DMS114 treated with DMSO at 0.1 percent for 48 hours (cell line): ENCODE measurements around the gene ATP11A.

Experiments
- DNase-seq: peaks from one replicate; lab custom pipeline; 2025; ENCODE audit not compliant: unreplicated experiment; lab: John Stamatoyannopoulos, UW

Gene ATP11A

DNA sequence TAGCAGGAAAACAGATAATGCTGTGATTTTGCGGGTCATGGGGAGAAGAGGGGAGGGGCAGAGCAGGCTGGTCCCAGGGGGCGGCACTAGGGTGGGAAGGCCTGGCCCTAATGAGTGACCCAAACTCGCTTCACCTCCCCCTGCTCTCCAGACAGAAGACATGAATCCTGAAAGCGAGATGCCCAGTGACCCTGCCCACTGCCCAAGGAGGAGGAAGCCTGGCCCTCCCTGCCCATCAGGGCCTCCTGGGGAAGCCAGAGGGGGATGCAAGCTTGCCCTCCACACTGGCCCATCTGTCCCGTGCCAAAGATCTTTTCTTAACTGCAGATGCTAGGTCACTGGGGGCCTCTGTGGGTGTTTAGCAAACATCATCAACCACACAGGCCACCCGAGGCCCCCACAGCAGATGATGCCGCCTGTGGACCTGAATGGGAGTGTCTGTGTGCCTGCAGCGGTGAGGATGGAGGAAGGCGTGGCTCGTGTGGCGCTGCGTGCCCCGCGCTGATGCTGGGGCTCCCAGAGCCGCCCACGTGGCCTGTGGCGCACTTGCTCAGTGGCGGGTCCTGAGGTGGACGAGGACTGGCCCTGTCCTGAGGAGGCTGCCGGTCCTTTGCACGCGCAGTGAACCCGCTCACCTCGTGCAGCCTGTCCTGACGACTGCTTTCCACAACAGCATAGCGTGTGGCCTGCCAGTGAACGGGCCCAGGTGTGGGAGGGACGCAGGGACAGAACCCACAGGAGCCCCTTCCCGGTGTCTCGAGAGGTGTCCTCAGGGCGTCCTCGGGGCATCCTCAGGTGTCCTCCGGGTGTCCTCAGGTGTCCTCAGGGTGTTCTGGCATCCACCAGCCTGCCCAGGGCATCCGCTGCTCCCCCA is 198.6 kb downstream of the ATP11A start:
- DNase-seq: no peak

DNA sequence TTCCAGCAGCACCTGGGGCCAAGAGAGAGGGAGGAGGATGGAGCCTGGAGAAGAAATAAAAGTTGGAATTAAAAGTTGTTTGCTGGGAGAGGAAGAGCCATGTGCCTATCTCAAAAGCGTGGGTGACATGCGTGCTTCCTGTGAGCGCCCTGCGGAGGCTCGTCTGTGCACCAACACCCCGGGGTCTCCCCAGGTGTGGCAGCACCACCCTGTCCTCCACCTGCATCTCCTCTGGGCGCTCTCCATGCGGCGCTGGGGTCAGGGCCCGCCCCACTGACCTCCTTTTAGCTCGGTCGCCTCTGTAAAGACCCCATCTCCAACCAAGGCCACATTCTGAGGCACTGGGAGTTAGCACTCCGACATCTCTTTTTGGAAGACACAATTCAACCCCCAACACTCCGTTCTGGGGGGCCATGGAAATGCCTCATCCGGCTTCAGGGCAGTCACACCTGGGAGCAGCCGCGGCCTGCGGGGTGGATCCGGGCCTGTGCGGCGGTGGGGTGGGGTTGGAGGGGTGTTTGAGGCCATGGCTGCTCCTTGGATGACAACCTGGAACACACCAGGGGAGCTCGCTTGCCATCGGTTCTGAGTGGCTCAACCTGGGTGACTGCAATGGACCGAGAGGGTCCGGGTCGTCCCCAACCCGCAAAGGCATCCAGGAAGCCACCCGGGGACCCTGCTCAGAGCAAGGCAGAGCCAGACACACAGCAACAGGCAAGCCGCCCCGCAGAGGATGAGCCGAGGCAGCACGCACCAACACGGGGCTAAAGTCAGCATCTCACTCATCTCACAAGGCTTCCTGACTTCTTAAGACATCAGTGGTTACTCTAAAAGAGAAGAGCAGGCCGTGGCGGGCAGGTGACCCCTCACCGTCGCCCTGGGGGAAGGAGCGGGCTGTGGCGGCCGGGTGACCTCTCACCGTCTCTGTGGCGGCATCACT is 199.8 kb downstream of the ATP11A start:
- no peak for DNase-seq

DNA sequence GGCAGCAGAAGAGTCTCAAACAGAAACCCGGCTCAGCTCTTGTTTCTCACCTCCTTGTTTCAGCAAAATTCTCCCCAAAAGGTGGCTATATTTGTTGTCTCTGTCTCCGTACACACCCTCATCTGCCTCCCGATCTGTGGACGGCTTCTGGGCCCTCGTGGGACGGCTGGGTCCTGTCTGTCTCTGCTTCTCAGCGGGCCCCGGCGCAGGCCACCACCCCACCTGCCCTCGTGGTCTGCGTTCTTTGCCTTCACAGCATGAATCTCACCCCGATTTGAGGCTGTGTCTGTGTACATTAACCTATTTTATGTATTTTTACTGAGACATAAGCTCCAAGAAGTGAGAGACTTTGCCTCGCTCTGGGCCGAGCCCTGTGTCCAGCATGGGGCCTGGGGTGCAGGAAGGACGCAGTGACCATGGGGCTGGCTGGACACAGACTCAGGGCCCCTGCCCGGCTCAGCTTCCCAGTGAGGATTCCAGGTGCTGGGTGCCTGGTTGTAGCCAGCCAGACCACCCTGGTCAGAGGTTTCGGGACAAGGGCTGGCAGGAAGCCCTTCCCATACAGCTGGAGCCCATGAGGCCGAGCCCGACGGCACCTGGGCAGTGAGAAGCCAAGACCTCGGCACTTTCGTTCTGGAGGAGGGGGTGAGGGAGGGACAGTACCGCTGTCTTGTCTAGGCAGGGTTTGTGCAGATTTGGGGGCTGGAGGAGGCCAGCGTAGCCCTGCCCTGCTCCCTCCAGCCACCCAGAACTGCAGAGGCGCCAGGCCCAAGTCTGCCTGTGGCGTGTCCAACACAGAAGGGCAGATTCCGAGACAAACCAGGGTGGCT is 200.7 kb downstream of the ATP11A start:
- no peak for DNase-seq

DNA sequence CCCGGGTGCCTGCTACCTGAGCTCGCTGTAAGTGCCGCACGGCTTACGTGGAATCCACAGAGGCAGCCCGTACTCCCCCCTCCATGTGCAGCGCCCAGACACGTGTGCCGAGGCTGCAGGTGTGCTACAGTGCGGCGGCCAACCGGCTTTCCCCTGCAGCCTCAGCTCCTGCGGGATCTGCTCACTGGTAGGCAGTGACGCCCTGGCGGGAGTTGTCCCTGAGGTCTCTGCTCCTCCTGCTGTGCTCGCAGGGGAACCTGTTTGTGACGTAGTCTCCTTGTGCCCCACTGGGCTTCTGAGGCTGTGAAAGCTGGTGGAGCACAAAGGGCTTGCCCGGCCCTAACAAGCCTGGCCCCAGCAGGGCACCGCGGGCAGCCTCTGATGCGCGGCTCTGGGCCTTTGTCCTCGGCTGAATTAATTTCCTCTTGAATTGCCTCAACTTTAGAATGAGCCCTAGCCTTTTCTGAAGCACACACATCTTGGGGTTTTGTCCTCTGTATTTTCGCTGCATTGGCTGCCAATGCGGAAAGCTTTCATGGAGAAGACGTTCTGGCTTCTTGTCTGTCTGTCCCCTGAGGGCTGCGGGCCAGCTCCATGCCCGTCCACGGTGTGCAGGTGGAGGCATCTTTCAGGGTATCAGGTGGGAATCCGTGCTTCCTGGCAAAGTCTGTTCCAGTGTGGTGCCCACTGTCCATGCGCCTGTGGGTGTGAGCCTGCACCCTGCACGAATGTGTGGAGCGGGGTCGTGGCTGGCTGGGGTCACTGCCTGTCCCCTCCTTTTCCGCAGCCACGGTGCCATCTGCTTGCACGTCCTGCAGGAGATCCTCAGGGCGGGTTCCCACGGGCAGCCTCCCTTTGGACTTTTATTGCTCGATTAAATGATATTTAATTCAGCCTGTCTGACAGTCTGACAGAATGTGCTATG is 201.9 kb downstream of the ATP11A start:
- no peak for DNase-seq

DNA sequence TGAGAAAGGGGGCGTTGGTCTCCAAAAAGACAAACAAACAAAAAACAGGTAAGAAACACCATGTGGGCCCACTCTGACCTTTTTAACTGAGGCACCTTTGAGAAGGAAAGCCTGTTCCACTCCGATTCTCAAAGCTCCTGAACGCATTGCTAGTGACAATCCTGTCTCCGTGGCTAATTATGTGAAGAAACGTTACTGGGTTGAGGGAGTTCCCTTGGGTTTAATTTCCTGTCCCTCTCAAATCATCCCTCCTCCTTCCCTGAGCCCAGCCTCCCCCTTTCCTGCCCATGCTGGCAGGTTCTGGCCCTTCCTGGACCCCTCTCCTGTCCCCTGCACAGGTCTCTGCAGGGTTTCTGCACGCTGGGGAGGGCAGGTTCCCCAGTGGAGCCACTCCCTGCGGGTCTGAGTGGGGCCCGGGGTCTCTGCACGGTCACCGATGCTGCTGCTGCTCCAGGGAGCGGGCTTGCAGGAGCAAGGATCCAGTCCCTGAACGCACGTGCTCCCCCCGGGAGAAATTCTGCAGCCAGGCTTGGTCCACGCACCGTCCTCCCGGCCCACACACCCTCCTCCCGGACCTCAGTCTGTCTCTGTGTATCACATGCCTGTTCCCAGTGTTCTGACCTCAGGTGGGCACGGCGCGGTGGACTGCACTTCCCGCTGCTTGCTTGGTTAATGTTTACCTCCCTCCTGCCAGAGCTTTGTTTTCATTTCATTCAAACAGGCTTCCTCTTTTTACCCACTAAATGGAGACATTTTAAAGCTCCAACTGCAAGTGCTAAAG is 202.8 kb downstream of the ATP11A start:
- no peak for DNase-seq

DNA sequence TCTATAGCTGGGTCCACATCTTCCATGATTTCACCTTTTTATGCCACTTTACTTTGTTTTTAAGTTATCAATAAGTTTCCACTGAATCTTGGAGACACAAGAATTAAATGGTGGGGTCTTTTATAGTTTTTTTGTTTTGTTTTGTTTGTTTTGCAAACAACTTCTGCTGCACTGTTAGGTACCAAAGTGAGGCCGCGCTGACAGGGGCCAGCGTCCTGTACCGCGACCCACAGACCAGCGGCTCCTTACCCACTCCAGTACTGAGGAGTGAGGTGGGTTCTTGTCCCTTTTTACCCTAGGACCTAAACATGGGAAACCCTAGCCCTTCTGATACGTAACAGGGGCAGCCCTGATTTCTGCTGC is 203.3 kb downstream of the ATP11A start:
- DNase-seq: no peak

DNA sequence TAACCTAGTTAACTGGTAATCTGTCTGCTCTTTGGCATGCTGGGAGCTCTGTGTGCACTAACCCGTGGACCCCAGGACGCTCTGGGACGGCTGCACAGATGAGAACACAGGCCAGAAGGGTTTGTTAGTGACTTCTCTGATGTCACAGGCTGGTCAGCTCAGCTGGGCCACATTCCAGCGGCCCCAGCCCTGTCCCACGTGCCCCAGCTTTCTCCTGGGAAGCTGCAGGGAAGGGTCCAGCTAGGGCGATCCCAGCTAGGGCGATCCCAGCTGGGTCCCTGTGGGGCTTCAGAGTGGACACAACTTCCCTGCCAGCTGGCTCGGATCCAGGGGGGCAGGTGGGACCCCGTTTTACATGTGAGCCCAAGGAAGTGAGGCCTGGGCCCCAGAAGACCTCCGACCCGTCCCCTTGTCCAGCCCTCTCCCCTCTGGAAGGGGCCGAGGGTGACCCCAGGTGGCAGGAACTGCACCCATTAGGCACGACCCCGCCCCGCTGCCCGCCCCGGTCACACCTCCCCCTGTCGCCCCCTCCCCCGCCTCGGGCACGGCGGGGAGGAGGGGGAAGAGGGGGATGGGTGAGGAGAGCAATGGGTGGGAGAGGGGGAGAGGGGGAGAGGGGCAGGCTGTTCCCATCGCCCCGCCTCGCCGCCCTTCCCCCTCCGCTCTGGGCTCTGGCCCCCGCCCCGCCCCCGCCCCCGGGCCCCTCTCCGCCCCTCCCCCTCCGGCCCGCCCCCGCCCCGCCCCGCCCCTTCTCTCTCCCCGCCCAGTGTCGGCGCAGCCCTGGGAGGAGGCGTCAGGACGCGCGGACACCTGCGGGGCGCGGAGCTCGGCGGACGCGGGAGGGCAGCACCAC is 204.0 kb downstream of the ATP11A start:
- DNase-seq: no peak

DNA sequence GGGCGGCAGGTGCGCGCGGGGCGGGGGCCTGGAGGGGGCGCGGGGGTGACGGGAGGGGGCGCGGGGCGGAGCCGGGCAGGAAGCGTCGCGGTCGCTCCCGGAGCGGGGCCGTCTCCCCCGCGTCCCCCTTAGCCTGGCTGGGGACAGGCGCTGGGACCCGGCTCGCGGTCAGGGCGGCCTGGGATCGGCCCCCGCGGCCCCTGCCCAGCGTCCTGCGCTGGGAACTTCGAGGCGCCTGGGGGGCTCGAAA is 204.5 kb downstream of the ATP11A start:
- no peak for DNase-seq

DNA sequence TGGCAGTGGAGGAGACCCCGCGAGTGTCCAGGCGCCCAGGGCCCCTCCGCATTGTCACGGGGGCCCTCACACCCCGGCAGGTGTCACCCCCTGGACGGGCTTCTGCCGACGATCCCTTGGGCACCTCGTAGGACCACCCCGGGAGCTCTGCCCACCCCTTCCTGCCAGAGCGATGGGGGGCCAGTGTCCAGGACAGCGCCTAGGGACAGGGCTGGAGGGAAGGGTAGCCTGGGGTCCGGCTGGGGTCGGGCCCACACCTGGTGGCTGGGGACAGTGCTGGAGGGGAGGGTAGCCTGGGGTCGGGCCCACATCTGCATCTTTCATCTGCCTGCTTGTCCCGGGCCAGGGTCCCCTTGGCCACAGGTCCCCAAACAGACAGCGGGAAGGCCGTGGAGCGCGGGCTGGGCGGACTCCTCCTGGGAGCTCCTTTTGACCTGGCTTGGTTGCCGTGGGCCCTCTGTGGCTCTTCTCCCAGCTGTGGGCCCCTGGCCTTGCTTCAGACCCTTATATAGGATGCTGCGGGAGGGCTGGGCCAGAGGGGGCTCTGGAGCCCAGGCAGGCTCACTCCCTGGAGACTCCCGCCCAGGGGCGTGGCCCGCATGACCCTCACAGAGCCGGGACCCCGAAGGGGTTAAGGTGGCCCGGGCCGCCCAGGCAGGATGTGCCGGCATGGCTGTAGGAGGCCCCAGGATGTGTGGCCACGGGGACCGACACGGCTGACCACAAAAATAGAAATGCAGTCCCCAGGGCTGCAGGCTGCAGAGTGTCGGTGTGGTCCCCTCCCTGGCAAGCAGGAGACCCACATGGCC is 205.0 kb downstream of the ATP11A start:
- DNase-seq: no peak

DNA sequence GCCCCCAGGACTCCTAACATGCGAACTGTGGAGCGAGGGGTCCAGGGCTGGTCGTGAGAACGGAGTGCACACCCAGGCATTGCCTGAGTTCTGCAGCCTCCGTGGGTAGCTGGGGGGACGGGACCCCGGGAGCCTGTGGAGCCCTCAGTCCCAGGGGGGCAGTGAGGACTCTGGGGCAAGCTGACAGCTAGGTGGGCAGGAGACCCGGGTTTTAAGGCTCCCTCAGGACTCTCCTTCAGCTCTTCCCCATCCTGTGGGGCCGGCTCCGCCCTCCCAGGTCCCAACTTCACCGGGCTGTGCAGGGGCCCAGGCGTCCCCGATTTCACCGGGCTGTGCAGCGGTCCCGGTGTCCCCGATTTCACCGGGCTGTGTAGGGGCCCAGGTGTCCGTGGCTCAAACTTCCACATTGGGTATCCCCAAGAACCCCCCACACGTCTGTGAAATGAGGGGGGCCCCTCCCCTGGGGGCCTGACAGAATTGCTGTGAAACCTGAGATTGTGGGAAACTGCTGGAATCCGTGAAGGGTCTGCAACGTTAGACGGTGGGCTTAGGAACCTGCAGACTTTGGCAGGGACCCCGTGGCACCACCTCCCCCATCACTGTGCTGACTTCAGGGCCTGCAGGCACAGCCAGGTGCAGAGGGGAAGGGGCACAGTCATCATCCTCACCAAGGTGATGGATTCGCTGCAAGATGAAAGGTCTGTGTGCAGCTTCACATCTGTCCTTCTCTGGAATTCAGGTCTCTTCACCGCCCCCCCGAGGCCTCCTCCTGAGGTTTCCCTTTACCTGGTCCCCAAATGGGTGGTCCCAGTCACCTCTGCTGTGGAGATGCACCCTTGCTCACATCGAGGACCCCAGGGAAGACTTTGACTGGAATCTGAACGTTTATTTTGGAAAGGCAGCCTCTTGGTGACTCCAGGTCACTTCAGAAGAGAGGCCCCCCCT is 206.0 kb downstream of the ATP11A start:
- peak; percentile 98 for DNase-seq

DNA sequence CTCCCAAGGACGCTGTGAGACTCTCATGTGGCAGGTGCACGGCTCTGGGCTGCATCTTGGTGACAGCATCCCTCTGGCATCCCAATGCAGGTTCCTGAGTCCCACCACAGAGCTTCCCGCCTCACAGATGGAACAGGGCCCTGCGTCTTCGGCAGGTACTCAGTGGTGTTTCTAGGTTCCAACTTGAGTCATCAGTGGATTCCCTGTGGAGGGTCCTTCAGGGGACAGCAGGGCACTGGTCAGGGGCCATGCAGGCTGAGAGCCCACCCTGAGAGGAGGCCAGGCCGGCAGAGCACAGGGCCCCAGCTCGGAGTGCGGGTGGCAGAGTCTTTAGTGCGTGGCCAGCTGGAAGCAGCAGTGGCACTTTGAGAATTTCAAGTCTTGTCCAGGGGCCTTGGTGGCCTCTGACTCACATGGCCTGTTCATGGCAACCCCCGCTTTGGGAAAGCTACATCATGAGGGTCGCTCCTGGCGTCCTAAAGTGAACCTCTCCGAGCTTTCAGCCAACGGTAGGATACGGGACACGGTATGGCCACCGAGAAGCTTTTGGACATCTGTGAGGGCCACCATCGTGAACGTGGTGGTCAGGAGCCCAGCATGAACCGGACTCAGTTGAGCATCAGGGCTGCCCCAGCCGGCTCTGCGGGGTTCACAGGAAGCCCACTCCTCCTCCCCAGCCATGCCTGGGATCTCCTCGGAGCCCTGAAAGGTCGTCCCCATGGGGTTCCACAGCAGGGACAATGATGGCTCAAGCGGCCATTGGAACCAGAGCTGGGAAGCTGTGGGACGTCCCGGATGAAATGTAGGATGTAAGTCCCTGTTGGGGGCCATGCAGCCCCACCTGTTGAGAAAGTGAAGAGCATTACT is 207.1 kb downstream of the ATP11A start:
- no peak for DNase-seq

DNA sequence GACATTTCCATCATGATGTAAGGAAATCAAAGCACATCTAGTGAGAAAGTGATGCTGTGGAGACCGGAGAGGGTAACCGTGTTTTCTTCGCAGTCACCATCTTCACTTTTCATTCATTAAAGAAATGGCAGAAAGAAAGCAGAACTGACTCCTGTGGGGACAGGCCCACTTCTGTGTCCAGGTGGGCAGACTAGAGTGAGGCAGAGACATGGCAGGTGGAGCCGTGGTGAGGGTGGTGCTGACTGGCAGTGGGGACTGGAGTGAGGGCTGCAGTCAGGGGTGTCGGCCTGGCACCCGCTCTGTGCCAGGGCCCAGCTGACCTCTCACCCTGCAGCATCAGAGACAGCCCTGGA is 207.7 kb downstream of the ATP11A start:
- no peak for DNase-seq

DNA sequence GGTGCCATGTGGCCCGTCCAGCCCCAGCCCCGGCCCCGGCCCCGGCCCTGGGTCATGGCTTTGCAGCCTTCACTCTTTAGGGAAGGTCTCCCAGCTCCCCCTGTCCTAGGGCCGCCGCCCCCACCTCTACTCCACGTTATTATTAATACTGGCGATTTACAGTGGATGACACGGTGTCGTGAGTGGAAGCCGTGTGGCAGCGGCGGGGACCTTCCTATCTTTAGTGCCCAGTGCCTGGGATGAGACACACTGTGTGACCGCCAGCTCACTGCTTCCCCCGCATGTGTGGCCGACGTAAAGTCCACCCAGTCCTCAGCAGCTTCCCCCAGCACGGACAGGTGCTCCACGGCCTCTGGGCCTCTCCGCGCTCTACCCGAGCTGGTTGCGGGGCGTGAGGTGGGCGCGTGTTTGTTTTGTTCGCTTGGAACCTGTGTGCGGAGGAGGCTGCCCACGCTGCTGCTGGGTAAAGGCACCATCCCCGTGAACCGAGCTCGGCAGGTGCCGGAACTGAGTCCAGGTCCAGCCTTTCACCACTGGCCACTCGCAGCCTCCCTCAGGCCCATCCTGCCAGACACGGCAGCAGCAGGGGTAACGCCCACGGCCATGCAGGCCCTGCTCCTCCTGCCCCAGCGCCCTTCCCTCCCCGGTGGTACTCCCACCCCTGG is 208.2 kb downstream of the ATP11A start:
- DNase-seq: no peak

DNA sequence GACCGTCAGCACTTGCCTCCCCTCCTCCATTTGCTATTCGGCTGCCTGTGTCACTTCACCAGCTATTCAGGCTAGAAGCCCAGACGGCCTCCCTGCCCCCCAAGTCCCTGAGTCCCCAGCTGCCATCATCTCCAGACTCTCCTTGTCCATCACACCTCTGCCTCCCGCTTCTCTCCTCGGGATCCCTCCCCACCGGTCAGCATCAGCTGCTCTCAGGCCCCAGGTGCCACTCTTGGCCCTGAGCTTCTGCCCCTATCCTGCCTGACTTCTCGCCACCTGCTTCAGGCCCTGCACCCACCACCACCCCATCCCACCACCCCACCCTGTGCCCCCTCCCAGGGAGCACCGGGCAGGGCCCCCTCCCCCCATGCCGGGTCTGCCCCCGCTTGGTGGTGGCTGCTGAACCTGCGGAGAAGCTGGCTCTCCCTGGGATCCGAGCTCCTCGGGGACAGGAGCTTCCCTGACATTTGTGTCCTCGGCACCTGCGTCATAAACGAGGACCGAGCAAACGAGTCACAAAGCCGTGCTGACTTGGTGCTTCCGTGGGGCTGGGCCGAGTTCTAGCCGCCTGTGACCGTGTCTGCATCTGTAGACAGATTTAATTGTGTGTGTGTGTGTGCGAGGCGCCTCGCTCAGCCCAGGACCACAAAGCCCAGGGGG is 208.9 kb downstream of the ATP11A start:
- DNase-seq: no peak
